ENCODE measurements around the gene ARHGAP42. TPM values are rescaled to one million over a fixed set of nuclear protein-coding genes. Genes with fewer than 3 reads are reported as not detected.
A peak's percentile ranks its signal among the peaks of the same experiment; 100 is the strongest.

Gene ARHGAP42
- total RNA-seq, 3 donors from 2014 or later, result 14.6 to 26.7 (median 26.2) TPM

GRCh38 chr11:100684101-100685065 lies 2.7 kb upstream of the ARHGAP42 start:
- no peaks in the 10 kb centered on the region for H3K36me3 ChIP-seq
- H3K9me3 ChIP-seq, result no peaks in the 10 kb centered on the region
- intact Hi-C loops (cut with DNase I; ENCODE audit: low total_unique reads), result no loop called here
- no peaks in the 10 kb centered on the region for H3K27me3 ChIP-seq
- peaks cover 0 to 3% of the 10 kb centered on the region in 2 donors for H3K4me1 ChIP-seq
- H3K4me3 ChIP-seq, result no peak overlapping the region
- peak overlapping the region; percentile 1 to 32 for H3K27ac ChIP-seq
- no peak for TF ChIP-seq CTCF (IDR thresholded peaks at IDR 0.05)
- TF ChIP-seq POLR2A (IDR thresholded peaks at IDR 0.05), result no peak
- TF ChIP-seq POLR2AphosphoS5 (IDR thresholded peaks at IDR 0.05), result no peak
- DNase-seq (ENCODE audit: low spot score in 2 of 2), result no peak

GRCh38 chr11:100686476-100687053 lies 523 bp upstream of the ARHGAP42 start:
- Histone ChIP-seq H3K9me3 (no peaks in the 10 kb centered on the region), H3K27me3 (no peaks in the 10 kb centered on the region), H3K4me1 (peaks cover 0 to 3% of the 10 kb centered on the region in 2 donors), H3K36me3 (no peaks in the 10 kb centered on the region), H3K27ac (peak overlapping the region; percentile 83 to 86), H3K4me3 (peak overlapping the region; percentile 68 to 86 (median 72))
- no peak for TF ChIP-seq CTCF (IDR thresholded peaks at IDR 0.05)
- DNase-seq (ENCODE audit: low spot score in 2 of 2), result no peak
- intact Hi-C loops (cut with DNase I; ENCODE audit: low total_unique reads), result no loop called here

- intact Hi-C loops (cut with DNase I; ENCODE audit: low total_unique reads), result no loop called here
- peak overlapping the region; percentile 83 to 86 for H3K27ac ChIP-seq
- no peaks in the 10 kb centered on the region for H3K9me3 ChIP-seq
- H3K4me3 ChIP-seq, result peak overlapping the region; percentile 68 to 86 (median 72)
- no peaks in the 10 kb centered on the region for H3K36me3 ChIP-seq
- DNase-seq (ENCODE audit: low spot score in 2 of 2), result peak in 1 of 2 donors; percentile 41
- H3K27me3 ChIP-seq, result no peaks in the 10 kb centered on the region
- TF ChIP-seq POLR2A (IDR thresholded peaks at IDR 0.05), result no peak
- peak; percentile 60 to 64 (median 63) for TF ChIP-seq CTCF (IDR thresholded peaks at IDR 0.05)
- TF ChIP-seq POLR2AphosphoS5 (IDR thresholded peaks at IDR 0.05), result no peak
- H3K4me1 ChIP-seq, result peaks cover 0 to 3% of the 10 kb centered on the region in 2 donors
Observed at GRCh38 chr11:100687630-100688395, 725 bp downstream of the ARHGAP42 start.

- H3K27me3 ChIP-seq, result no peaks in the 10 kb centered on the region
- intact Hi-C loops (cut with DNase I; ENCODE audit: low total_unique reads), result no loop called here
- no peak overlapping the region for H3K27ac ChIP-seq
- no peak for DNase-seq (ENCODE audit: low spot score in 2 of 2)
- peaks cover 0 to 3% of the 10 kb centered on the region in 2 donors for H3K4me1 ChIP-seq
- H3K9me3 ChIP-seq, result no peaks in the 10 kb centered on the region
- no peak for TF ChIP-seq POLR2A (IDR thresholded peaks at IDR 0.05)
- no peak for TF ChIP-seq CTCF (IDR thresholded peaks at IDR 0.05)
- TF ChIP-seq POLR2AphosphoS5 (IDR thresholded peaks at IDR 0.05), result no peak
- no peaks in the 10 kb centered on the region for H3K36me3 ChIP-seq
- H3K4me3 ChIP-seq, result peak overlapping the region in 1 of 3 donors; percentile 44
Observed at GRCh38 chr11:100689141-100689540, 2.1 kb downstream of the ARHGAP42 start.
